Gastrocnemius medialis (tissue), 4 donors: ENCODE data around the gene HS6ST2. TPM values are rescaled to one million over a fixed set of nuclear protein-coding genes. Genes with fewer than 3 reads are reported as not detected.

Source experiments
- ATAC-seq, 2 donors: fragments of 150-250 bp; one replicate each; pipeline ENCODE4 v1.9.1; 2016
- DNase-seq, 2 donors: peaks; one replicate each; pipeline ENCODE4 v3.0.0-alpha.2; 2019
- H3K27ac ChIP-seq, 4 donors: fragments of 200-600 bp; sonication (generic); 1 replicate in 1 of 4; 2 replicates in 3 of 4; pipeline ENCODE4 v1.5.1; 2016 to 2018; ENCODE audit warnings: mild to moderate bottlenecking in 2 of 4, moderate library complexity in 1 of 4
- H3K27me3 ChIP-seq, 3 donors: fragments of 200-600 bp; sonication (generic) in 2 of 3; 1 replicate in 1 of 3; 2 replicates in 2 of 3; pipeline versions ENCODE4 v1.5.1 to v1.6.0; 2016 to 2019; ENCODE audit warnings: mild to moderate bottlenecking in 1 of 3, moderate library complexity in 1 of 3
- H3K36me3 ChIP-seq, 2 donors: fragments of 200-600 bp; sonication (generic) in 1 of 2; one replicate each; pipeline ENCODE4 v1.5.1; 2017 to 2018
- H3K4me1 ChIP-seq, 2 donors: fragments of 200-600 bp; sonication (generic) in 1 of 2; one replicate each; pipeline ENCODE4 v1.5.1; 2016 to 2017; ENCODE audit warnings: mild to moderate bottlenecking in 2 of 2
- H3K4me3 ChIP-seq, 4 donors: fragments of 200-600 bp; sonication (generic) in 3 of 4; 1 replicate in 1 of 4; 2 replicates in 3 of 4; pipeline ENCODE4 v1.5.1; 2016 to 2019; ENCODE audit warnings: mild to moderate bottlenecking in 2 of 4
- H3K9me3 ChIP-seq, 3 donors: fragments of 200-600 bp; sonication (generic) in 2 of 3; 1 replicate in 1 of 3; 2 replicates in 2 of 3; pipeline ENCODE4 v1.5.1; 2016 to 2019
- POLR2A ChIP-seq, 2 donors: fragments of 450-650 bp; IDR thresholded peaks; one replicate each; pipeline ENCODE4 v1.6.1; 2017; ENCODE audit warnings: antibody characterized with exemption in 2 of 2, mild to moderate bottlenecking in 2 of 2, moderate library complexity in 2 of 2
- in situ Hi-C, 4 donors: fragments of 200-750 bp; cut with MboI; loops; one replicate each; pipeline versions ENCODE4 v1.15.0 to v1.8.0; 2017; ENCODE audit warnings: low sequenced_read_pairs in 4 of 4
- intact Hi-C: fragments of 100-400 bp; cut with DNase I; formaldehyde crosslinking; loops from one replicate; pipeline ENCODE4 v1.15.1; 2023; ENCODE audit warnings: low total_unique reads
- total RNA-seq, 4 donors: library from RNA; depleted of rRNA; stranded (reverse); fragments of >200 nt; gene quantifications; one replicate each; pipeline versions ENCODE4 v1.1.0 to v1.2.3, GENCODE V29; 2016
- TF ChIP-seq, protein P1 (sequence below), 5 experiments: fragments of 450-650 bp in 3 of 5; fragments of 200-600 bp in 2 of 5; sonication (generic) in 2 of 5; IDR thresholded peaks in 4 of 5; conservative IDR thresholded peaks in 1 of 5; 1 replicate in 4 of 5; 2 replicates in 1 of 5; pipeline ENCODE4 v1.5.1; 2016 to 2019; ENCODE audit warnings: antibody characterized with exemption in 5 of 5, mild to moderate bottlenecking in 3 of 5, moderate library complexity in 3 of 5

The HS6ST2 gene
- total RNA-seq, 4 donors from 2014 or later, result 1.9 to 2.8 (median 2.1) TPM; not detected in 1

DNA sequence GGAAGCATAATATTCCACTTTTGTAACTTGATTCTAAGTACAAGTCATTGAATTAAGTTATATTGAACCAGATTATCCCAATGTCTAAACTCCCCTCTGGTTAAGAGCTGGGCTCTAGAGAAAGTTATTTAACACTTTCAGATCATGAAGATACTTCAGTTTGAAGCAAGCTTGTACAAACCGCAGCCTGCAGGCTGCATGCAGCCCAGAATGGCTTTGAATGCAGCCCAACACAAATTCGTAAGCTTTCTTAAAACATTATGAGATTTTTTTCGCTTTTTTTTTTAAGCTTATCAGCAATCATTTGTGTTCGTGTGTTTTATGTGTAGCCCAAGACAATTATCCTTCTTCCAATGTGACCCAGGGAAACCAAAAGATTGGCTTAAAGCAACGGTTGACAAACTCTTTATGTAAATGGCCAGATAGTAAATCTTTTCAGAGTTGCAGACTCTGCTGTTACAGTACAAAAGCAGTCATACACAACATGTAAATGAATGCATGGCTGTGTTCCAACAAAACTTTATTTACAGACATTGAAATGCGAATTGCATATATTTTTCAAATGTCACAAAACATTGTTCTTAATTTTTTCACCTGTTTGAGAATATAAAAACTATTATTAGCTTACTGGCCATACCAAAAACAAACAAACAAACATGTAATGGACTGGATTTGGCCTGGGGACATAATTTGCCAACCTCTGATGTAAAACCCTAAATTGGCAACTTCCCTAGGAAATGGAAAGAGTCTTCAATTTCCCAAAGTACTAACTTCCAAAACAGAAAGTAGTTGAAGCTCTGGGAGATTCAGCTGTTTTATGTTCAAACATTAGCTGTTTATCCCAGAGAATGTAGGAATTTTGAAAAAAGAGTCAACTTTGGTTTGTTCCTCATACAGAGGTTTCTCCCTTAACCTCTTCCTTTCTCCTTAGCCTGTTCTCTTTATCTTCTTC lies 268.5 kb downstream of the HS6ST2 start:
- Histone ChIP-seq H3K27ac (no peak overlapping the region), H3K36me3 (no peaks in the 10 kb centered on the region), H3K27me3 (peaks cover 0 to 3% (median 0%) of the 10 kb centered on the region in 3 donors), H3K4me1 (no peaks in the 10 kb centered on the region), H3K4me3 (no peak overlapping the region), H3K9me3 (no peaks in the 10 kb centered on the region)
- in situ Hi-C loops, result no loop called here
- intact Hi-C loops, result no loop called here
- no peak for TF ChIP-seq POLR2A (IDR thresholded peaks at IDR 0.05)
- TF ChIP-seq, protein P1, sequence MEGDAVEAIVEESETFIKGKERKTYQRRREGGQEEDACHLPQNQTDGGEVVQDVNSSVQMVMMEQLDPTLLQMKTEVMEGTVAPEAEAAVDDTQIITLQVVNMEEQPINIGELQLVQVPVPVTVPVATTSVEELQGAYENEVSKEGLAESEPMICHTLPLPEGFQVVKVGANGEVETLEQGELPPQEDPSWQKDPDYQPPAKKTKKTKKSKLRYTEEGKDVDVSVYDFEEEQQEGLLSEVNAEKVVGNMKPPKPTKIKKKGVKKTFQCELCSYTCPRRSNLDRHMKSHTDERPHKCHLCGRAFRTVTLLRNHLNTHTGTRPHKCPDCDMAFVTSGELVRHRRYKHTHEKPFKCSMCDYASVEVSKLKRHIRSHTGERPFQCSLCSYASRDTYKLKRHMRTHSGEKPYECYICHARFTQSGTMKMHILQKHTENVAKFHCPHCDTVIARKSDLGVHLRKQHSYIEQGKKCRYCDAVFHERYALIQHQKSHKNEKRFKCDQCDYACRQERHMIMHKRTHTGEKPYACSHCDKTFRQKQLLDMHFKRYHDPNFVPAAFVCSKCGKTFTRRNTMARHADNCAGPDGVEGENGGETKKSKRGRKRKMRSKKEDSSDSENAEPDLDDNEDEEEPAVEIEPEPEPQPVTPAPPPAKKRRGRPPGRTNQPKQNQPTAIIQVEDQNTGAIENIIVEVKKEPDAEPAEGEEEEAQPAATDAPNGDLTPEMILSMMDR (IDR thresholded peaks at IDR 0.05 in 4 of 5, conservative IDR thresholded peaks at IDR 0.05 in 1 of 5), result no peak
- DNase-seq (no peak), ATAC-seq (no peak)

DNA sequence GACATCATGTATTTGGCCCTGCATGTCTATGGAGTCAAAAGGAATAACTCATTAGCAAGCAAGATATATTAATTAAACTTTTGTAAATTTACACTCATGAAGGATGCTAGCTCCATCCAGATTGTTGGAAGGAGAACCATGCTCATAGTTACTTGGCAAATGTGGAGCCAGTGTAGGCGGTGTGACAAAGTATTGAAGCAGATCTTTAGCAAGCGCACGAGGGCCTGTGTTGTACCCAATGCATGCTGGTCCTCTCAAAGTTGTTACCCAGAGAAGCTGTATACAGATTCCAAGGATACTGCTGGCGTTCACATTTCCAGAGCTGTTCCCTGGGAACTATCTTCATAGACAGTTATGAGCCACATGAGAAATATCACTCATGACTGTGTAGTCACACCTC lies 273.2 kb downstream of the HS6ST2 start:
- DNase-seq, result no peak
- no peak for ATAC-seq
- in situ Hi-C loops, result no loop called here
- Histone ChIP-seq H3K27me3 (no peaks in the 10 kb centered on the region), H3K27ac (no peak overlapping the region), H3K4me1 (no peaks in the 10 kb centered on the region), H3K4me3 (no peak overlapping the region), H3K36me3 (no peaks in the 10 kb centered on the region), H3K9me3 (no peaks in the 10 kb centered on the region)
- TF ChIP-seq POLR2A (IDR thresholded peaks at IDR 0.05), result no peak
- TF ChIP-seq, protein P1 (IDR thresholded peaks at IDR 0.05 in 4 of 5, conservative IDR thresholded peaks at IDR 0.05 in 1 of 5), result no peak
- intact Hi-C loops, result no loop called here

DNA sequence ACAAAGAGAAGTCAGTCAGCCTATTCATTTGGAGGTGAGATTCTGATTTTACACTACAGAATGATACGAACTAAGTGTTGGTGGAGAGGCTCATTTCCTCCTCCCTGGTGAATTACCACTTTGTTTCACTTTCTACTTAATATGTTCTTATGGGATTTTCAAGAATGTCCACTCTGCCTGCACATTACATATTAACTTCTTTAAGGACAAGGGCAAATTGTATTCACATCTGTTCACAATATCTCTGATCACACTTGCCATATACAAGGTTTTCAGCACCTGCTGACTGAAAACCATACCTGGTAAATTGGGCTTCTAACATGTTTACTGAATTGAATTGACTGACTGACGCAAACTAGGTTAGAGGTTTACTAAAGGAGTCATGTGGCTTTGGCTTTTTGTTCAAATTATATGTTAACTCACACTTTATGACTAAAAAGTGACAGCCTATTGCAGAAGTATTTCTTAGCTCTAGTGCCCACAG lies 281.2 kb downstream of the HS6ST2 start:
- in situ Hi-C loops (no loop called here), intact Hi-C loops (no loop called here)
- H3K4me1 ChIP-seq, result no peaks in the 10 kb centered on the region
- no peaks in the 10 kb centered on the region for H3K27me3 ChIP-seq
- no peak overlapping the region for H3K4me3 ChIP-seq
- no peaks in the 10 kb centered on the region for H3K36me3 ChIP-seq
- no peaks in the 10 kb centered on the region for H3K9me3 ChIP-seq
- TF ChIP-seq, protein P1 (IDR thresholded peaks at IDR 0.05 in 4 of 5, conservative IDR thresholded peaks at IDR 0.05 in 1 of 5), result no peak
- no peak for TF ChIP-seq POLR2A (IDR thresholded peaks at IDR 0.05)
- DNase-seq, result no peak
- no peak for ATAC-seq
- H3K27ac ChIP-seq, result no peak overlapping the region

DNA sequence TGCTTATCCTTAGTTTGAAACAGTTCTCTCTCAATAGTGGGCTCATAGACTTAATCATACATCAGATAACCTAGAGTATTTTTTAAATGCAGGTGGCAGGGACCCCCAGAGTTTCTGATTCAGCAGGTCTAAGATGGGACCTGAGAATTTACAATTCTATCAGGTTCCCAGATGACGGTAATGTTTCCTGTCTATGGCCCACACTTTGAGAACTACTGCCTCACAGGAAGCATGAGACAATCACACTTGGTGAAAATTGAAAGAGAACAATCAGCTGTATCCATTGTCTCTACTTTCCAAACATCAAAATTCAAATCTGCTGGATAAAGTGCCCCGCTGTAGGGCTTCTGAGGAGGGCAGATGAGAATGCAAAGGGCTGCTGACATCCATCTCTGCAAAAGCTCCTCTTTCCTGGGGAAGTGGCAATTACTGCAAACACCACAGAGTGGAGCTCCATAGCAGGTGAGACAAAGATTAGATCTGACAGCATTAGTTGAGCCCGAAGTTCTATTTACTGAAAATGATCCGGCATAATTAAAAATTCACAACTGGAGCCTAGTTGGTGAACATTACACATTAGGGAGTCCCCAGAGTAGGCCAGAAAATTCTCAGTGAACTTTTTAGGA lies 281.8 kb downstream of the HS6ST2 start:
- Histone ChIP-seq H3K27ac (no peak overlapping the region), H3K4me3 (no peak overlapping the region), H3K4me1 (no peaks in the 10 kb centered on the region), H3K36me3 (no peaks in the 10 kb centered on the region), H3K9me3 (no peaks in the 10 kb centered on the region), H3K27me3 (no peaks in the 10 kb centered on the region)
- no peak for DNase-seq
- TF ChIP-seq POLR2A (IDR thresholded peaks at IDR 0.05), result no peak
- TF ChIP-seq, protein P1 (IDR thresholded peaks at IDR 0.05 in 4 of 5, conservative IDR thresholded peaks at IDR 0.05 in 1 of 5), result no peak
- no peak for ATAC-seq
- intact Hi-C loops, result no loop called here
- in situ Hi-C loops, result no loop called here
